Effector memory CD8-positive, alpha-beta T cell (primary cell): ENCODE data around the gene BPIFA2.

ENCODE experiments used
- ATAC-seq: fragments of 150-1000 bp; cut with Tn5 transposase; replicated peaks from 2 replicates; pipeline ENCODE4 v1.10.0; 2021; ENCODE audit warnings: mild to moderate bottlenecking, moderate library complexity
- DNase-seq, 3 experiments: peaks; one replicate each; pipeline ENCODE4 v3.0.0; 2021
- H3K27ac Mint-ChIP-seq, 2 donors: one replicate each; pipeline ENCODE4 v1.8.0; 2022; ENCODE audit warnings: mild to moderate bottlenecking in 2 of 2, mixed read lengths in 2 of 2, moderate library complexity in 2 of 2
- H3K27me3 Mint-ChIP-seq, 2 donors: one replicate each; pipeline ENCODE4 v1.8.0; 2022; ENCODE audit warnings: mixed read lengths in 2 of 2
- H3K36me3 Mint-ChIP-seq: one replicate; pipeline ENCODE4 v1.8.0; 2022; ENCODE audit warnings: mild to moderate bottlenecking, moderate library complexity, mixed read lengths; ENCODE audit not compliant: insufficient read depth
- H3K4me1 Mint-ChIP-seq, 2 donors: one replicate each; pipeline ENCODE4 v1.8.0; 2022; ENCODE audit warnings: low read depth in 2 of 2, mixed read lengths in 2 of 2
- H3K4me3 Mint-ChIP-seq, 2 donors: one replicate each; pipeline ENCODE4 v1.8.0; 2022; ENCODE audit warnings: mild to moderate bottlenecking in 2 of 2, mixed read lengths in 2 of 2, moderate library complexity in 2 of 2
- H3K9me3 Mint-ChIP-seq, 2 donors: one replicate each; pipeline ENCODE4 v1.8.0; 2022; ENCODE audit warnings: mixed read lengths in 2 of 2

BPIFA2 gene

GRCh38 chr20:33188421-33188820 lies 20.5 kb downstream of the BPIFA2 start:
- ATAC-seq (no peak), DNase-seq (no peak)
- H3K36me3 Mint-ChIP-seq: no peaks in the 10 kb centered on the region
- peaks cover under 1 to 3% of the 10 kb centered on the region in 2 donors for H3K9me3 Mint-ChIP-seq
- H3K27me3 Mint-ChIP-seq: peaks cover 25 to 30% of the 10 kb centered on the region in 2 donors
- H3K27ac Mint-ChIP-seq: no peak overlapping the region
- H3K4me3 Mint-ChIP-seq: no peak overlapping the region
- H3K4me1 Mint-ChIP-seq: no peaks in the 10 kb centered on the region

- no peak for DNase-seq
- no peaks in the 10 kb centered on the region for H3K36me3 Mint-ChIP-seq
- no peaks in the 10 kb centered on the region for H3K4me1 Mint-ChIP-seq
- no peak overlapping the region for H3K4me3 Mint-ChIP-seq
- no peak overlapping the region for H3K27ac Mint-ChIP-seq
- H3K9me3 Mint-ChIP-seq: no peaks in the 10 kb centered on the region
- peaks cover 42 to 43% of the 10 kb centered on the region in 2 donors for H3K27me3 Mint-ChIP-seq
- no peak for ATAC-seq
These were observed 23.5 kb downstream of the BPIFA2 start for GRCh38 chr20:33191484-33191883.

DNA sequence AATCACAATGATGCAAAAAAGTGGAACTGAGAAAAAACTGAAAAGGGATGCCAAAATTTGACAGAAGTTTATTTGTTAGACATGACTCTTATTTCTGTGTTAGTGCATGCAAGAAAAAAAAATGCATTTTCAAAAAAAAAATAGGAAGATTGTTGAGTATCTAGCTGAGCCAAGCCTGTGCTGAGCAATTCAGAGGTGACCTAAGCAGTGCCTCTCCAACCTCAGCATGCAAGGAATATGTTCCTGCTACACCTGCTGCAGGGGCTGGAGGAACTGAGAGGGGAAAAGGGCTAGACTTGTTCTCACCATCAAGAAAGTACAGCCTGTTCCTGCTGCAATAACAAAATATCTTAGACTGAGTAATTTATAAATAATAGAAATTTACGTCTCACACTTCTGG lies 24.0 kb downstream of the BPIFA2 start:
- Mint-ChIP-seq H3K27ac (no peak overlapping the region), H3K4me1 (no peaks in the 10 kb centered on the region), H3K9me3 (no peaks in the 10 kb centered on the region), H3K4me3 (no peak overlapping the region), H3K27me3 (peaks cover 43 to 45% of the 10 kb centered on the region in 2 donors), H3K36me3 (no peaks in the 10 kb centered on the region)
- DNase-seq (no peak), ATAC-seq (no peak)

DNA sequence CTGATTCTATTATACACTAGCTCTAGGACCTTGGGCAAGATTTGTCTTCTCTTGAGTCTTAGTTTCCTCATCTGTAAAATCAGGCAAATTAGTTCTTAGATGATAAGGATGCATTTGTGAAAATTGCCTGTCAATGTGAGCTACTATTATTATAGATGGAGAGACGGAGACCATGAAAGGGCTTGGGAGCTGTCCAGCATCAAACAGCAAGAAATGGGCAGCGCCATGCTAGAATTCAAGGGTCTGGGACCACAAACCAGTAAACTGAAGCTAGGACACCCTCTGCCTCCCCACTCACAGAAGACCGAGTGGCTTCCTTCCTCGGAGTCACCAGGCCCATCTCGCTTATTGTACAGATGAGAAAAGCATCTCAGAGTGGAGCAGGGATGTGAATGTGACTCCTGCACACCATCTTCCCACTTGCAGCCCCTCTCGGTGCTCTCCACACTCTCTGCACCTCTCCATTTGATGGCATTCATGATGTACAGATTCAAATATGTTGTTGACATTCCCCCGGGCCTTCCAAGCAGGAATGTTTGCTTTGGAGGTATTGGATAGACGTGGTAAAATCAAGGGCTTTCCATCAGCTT lies 25.0 kb downstream of the BPIFA2 start:
- Mint-ChIP-seq H3K4me1 (no peaks in the 10 kb centered on the region), H3K9me3 (no peaks in the 10 kb centered on the region), H3K4me3 (no peak overlapping the region), H3K27ac (no peak overlapping the region), H3K36me3 (no peaks in the 10 kb centered on the region), H3K27me3 (peaks cover 43 to 46% of the 10 kb centered on the region in 2 donors)
- DNase-seq (no peak), ATAC-seq (no peak)

DNA sequence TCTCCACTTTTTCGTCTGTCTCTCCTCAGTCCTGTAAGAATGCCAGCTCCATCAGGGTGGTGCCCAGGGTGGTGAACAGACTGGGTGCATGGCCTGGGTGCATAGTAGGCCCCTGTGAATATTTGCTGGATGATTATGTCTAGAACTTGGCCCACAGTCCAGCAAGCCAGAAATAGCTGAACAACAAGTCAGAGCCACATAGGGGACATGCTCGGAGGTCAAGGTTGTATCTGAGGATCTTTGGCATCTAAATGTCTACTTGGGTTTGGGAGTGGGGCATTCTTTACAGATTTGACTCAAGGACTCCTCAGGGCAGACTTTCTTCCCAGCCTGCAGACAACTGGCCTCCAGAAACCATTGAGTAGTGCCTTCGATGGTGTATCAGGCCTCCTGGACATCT lies 31.1 kb downstream of the BPIFA2 start:
- DNase-seq: no peak

GRCh38 chr20:33202451-33202850 lies 34.5 kb downstream of the BPIFA2 start:
- Mint-ChIP-seq H3K27ac (no peak overlapping the region), H3K4me1 (peaks cover 0 to 3% of the 10 kb centered on the region in 2 donors), H3K36me3 (no peaks in the 10 kb centered on the region), H3K27me3 (peaks cover 56 to 61% of the 10 kb centered on the region in 2 donors), H3K4me3 (no peak overlapping the region), H3K9me3 (no peaks in the 10 kb centered on the region)
- DNase-seq (no peak), ATAC-seq (no peak)

More for the DNA sequence above, 31.1 kb downstream of the BPIFA2 start:
- no peaks in the 10 kb centered on the region for H3K9me3 Mint-ChIP-seq
- ATAC-seq: no peak
- H3K4me3 Mint-ChIP-seq: no peak overlapping the region
- peaks cover 54 to 58% of the 10 kb centered on the region in 2 donors for H3K27me3 Mint-ChIP-seq
- no peaks in the 10 kb centered on the region for H3K36me3 Mint-ChIP-seq
- peaks cover 0 to 3% of the 10 kb centered on the region in 2 donors for H3K4me1 Mint-ChIP-seq
- no peak overlapping the region for H3K27ac Mint-ChIP-seq

DNA sequence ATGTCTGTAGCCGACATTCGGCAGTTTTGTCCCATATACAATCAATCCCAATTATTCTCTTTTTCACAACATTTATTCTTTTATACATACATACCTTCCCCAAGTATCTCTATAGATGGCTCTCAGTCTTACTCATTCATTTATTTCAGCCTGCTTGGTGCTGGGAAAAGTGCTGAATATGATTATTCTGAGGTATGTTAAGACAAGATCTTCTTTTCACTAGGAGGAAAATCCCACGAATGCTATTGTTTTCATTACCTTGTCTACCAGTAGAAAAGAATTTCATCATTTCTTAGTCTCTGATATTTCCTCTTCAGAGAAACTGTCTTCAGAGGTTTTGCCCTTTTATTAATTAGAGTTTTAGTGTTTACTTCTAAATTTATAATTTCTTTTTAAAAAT lies 35.5 kb downstream of the BPIFA2 start:
- DNase-seq: no peak
- no peak overlapping the region for H3K4me3 Mint-ChIP-seq
- peaks cover 60 to 66% of the 10 kb centered on the region in 2 donors for H3K27me3 Mint-ChIP-seq
- no peaks in the 10 kb centered on the region for H3K36me3 Mint-ChIP-seq
- H3K4me1 Mint-ChIP-seq: peaks cover 0 to 3% of the 10 kb centered on the region in 2 donors
- no peak for ATAC-seq
- H3K9me3 Mint-ChIP-seq: no peaks in the 10 kb centered on the region
- no peak overlapping the region for H3K27ac Mint-ChIP-seq

- no peak overlapping the region for H3K27ac Mint-ChIP-seq
- ATAC-seq (no peak), DNase-seq (peak; percentile 4 to 21 (median 4))
These were observed 41.8 kb downstream of the BPIFA2 start for GRCh38 chr20:33209789-33210188.

DNA sequence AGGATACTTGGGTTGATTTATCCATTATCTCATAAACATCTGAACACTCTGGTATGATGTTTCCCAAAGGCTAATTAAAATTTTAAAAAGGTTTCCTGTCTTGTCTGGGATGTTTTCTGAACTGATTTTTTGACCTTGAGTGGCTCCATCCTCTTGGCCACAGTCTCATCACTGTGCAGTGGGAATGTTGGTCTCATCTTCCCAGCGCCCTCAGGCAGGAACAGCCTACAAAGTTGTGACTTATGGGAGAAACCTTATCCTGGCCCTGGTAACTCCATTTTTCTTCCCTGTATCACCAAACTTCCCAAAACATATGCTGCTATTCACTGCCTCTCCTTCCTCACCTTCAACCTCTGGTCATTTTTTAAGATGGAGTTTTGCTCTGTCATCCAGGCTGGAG lies 42.4 kb downstream of the BPIFA2 start:
- Mint-ChIP-seq H3K27ac (no peak overlapping the region), H3K4me1 (peaks cover 0 to 3% of the 10 kb centered on the region in 2 donors), H3K36me3 (peaks cover 6% of the 10 kb centered on the region), H3K9me3 (no peaks in the 10 kb centered on the region), H3K4me3 (no peak overlapping the region), H3K27me3 (peaks cover 62 to 82% of the 10 kb centered on the region in 2 donors)
- ATAC-seq (no peak), DNase-seq (no peak)

More at GRCh38 chr20:33209789-33210188, 41.8 kb downstream of the BPIFA2 start:
- H3K4me3 Mint-ChIP-seq: no peak overlapping the region
- H3K36me3 Mint-ChIP-seq: peaks cover 6% of the 10 kb centered on the region
- no peaks in the 10 kb centered on the region for H3K9me3 Mint-ChIP-seq
- H3K4me1 Mint-ChIP-seq: peaks cover 0 to 3% of the 10 kb centered on the region in 2 donors
- peaks cover 60 to 82% of the 10 kb centered on the region in 2 donors for H3K27me3 Mint-ChIP-seq

GRCh38 chr20:33211817-33212424 lies 44.0 kb downstream of the BPIFA2 start:
- H3K27me3 Mint-ChIP-seq: peaks cover 70 to 96% of the 10 kb centered on the region in 2 donors
- ATAC-seq (no peak), DNase-seq (no peak)
- H3K9me3 Mint-ChIP-seq: no peaks in the 10 kb centered on the region
- H3K4me1 Mint-ChIP-seq: peaks cover 0 to 3% of the 10 kb centered on the region in 2 donors
- H3K27ac Mint-ChIP-seq: no peak overlapping the region
- peaks cover 6% of the 10 kb centered on the region for H3K36me3 Mint-ChIP-seq
- H3K4me3 Mint-ChIP-seq: no peak overlapping the region

DNA sequence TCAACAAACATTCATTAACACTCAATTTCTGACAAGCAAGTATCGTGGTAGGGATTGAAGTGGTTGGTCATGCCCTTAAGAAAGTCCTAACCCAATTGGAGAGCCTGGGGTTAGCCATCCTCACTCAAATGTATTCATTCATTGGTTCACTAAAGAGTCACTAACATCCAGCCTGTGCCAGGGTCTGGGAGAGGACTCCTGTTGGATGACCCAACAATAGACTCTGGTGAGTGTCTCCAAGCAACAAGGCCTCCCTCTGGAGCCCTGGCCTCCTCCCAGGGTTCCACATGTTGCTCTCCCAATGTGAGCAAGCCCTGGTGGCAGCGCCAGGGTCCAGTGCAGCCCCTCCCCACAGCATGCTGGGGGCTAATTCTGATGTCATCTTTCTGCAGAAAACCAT lies 49.1 kb downstream of the BPIFA2 start, which contains the start of gene BPIFA3:
BPIFA3 (plus strand) TSS at position 301 of the 400 bp plus-strand sequence. CDS start 185 bp downstream, outside the sequence.
- peaks cover 65 to 73% of the 10 kb centered on the region in 2 donors for H3K27me3 Mint-ChIP-seq
- H3K36me3 Mint-ChIP-seq: no peaks in the 10 kb centered on the region
- H3K9me3 Mint-ChIP-seq: no peaks in the 10 kb centered on the region
- H3K4me3 Mint-ChIP-seq: no peak within 1 kb of the TSS
- H3K4me1 Mint-ChIP-seq: no peaks in the 10 kb centered on the region
- DNase-seq: no peak
- no peak for ATAC-seq
- no peak within 1 kb of the TSS for H3K27ac Mint-ChIP-seq

DNA sequence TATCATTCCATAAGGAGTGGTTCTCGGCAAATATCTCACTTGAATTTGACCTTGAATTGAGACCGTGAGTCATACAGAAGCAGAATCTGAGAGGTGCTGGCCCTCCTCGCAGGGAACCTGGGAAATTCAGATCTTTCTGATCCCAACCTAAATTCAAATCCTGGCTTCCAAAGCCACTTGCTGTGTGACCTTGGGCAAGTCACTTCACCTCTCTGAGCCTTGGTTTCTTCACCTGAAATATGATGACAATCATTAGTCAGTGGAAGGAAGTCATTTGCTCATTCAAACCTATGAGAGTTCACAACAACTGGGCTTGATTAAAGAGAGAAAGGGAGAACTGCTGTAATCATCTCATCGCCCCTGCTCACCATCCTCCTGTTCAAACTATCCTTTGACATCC lies 56.4 kb downstream of the BPIFA2 start:
- ATAC-seq (no peak), DNase-seq (no peak)
- peaks cover 2% of the 10 kb centered on the region for H3K36me3 Mint-ChIP-seq
- peaks cover 53 to 60% of the 10 kb centered on the region in 2 donors for H3K27me3 Mint-ChIP-seq
- H3K4me1 Mint-ChIP-seq: no peaks in the 10 kb centered on the region
- no peaks in the 10 kb centered on the region for H3K9me3 Mint-ChIP-seq
- H3K27ac Mint-ChIP-seq: no peak overlapping the region
- H3K4me3 Mint-ChIP-seq: no peak overlapping the region

- Mint-ChIP-seq H3K4me1 (peaks cover 0 to 5% of the 10 kb centered on the region in 2 donors), H3K27ac (no peak overlapping the region), H3K36me3 (peaks cover 2% of the 10 kb centered on the region), H3K27me3 (peaks cover 58 to 86% of the 10 kb centered on the region in 2 donors), H3K9me3 (no peaks in the 10 kb centered on the region), H3K4me3 (no peak overlapping the region)
- ATAC-seq (no peak), DNase-seq (no peak)
These were observed 61.9 kb downstream of the BPIFA2 start for GRCh38 chr20:33229843-33230242.
